GM12878 (cell line): ENCODE measurements around the gene SAMD3. TPM values are rescaled to one million over a fixed set of nuclear protein-coding genes. Genes with fewer than 3 reads are reported as not detected.

Experiments used
- ATAC-seq: fragments of 200-7000 bp; cut with Tn5 transposase; 3 replicates; pipeline ENCODE4 v1.9.1; 2020; ENCODE audit warnings: mild to moderate bottlenecking, moderate library complexity
- BruUV-seq: library from RNA; stranded (reverse); fragments of 400-500 nt; replicated peaks from 2 replicates; lab custom pipeline; 2021; lab: Mats Ljungman, UMichigan
- CTCF ChIA-PET: fragments of 300-600 bp; sonication (Branson Sonifier 250); formaldehyde crosslinking; extraction: SDS; loops from one replicate; lab custom pipeline; 2021; ENCODE audit warnings: inconsistent platforms; lab: Yijun Ruan, JAX
- POLR2A ChIA-PET: fragments of 350-600 bp; formaldehyde crosslinking; extraction: SDS; loops from one replicate; lab custom pipeline; 2021; ENCODE audit warnings: inconsistent platforms; lab: Charles Lee
- RAD21 ChIA-PET: fragments of 300-600 bp; sonication (Branson Sonifier 250); formaldehyde crosslinking; loops from one replicate; lab custom pipeline; 2023; ENCODE audit warnings: antibody characterized with exemption; ENCODE audit not compliant: unreplicated experiment; lab: Charles Lee
- SMC1A ChIA-PET: fragments of 300-600 bp; sonication (Branson Sonifier 250); formaldehyde crosslinking; loops from one replicate; lab custom pipeline; 2023; ENCODE audit not compliant: unreplicated experiment, uncharacterized antibody; lab: Charles Lee
- DNase-seq: peaks from one replicate; pipeline ENCODE4 v3.0.0-alpha.2; 2011; ENCODE audit warnings: low read depth, low spot score
- FAIRE-seq: peaks from 3 replicates; lab custom pipeline; 2011; peaks lifted over from hg19 to GRCh38; lab: Jason Lieb, UNC
- H2AFZ ChIP-seq: 2 replicates; pipeline ENCODE4 v1.6.0; 2011; ENCODE audit warnings: low read depth, low read length, control low read depth; ENCODE audit not compliant: control insufficient read depth
- H3K27ac ChIP-seq: 2 replicates; pipeline ENCODE4 v1.5.1; 2011; ENCODE audit warnings: control low read depth; ENCODE audit not compliant: control insufficient read depth, insufficient read depth
- H3K27me3 ChIP-seq, 2 experiments: replicated peaks in 1 of 2; 2 replicates each; pipeline versions ENCODE4 v1.6.0 to v1.6.1; 2011; ENCODE audit warnings: low read length in 1 of 2; ENCODE audit not compliant: control insufficient read depth in 2 of 2, insufficient read depth in 2 of 2
- H3K36me3 ChIP-seq, 2 experiments: 2 replicates each; pipeline ENCODE4 v1.5.1; 2011; ENCODE audit warnings: low read length in 1 of 2; ENCODE audit not compliant: control insufficient read depth in 2 of 2, insufficient read depth in 2 of 2
- H3K4me1 ChIP-seq: 2 replicates; pipeline ENCODE4 v1.6.1; 2011; ENCODE audit warnings: mild to moderate bottlenecking, low read length, moderate library complexity, mixed read lengths; ENCODE audit not compliant: control insufficient read depth, insufficient read depth
- H3K4me2 ChIP-seq: 2 replicates; pipeline ENCODE4 v1.6.0; 2011; ENCODE audit warnings: control low read depth; ENCODE audit not compliant: control insufficient read depth, insufficient read depth
- H3K4me3 ChIP-seq: fragments of 200-600 bp; sonication (generic); 2 replicates; pipeline ENCODE4 v1.5.1; 2016
- H3K79me2 ChIP-seq: 2 replicates; pipeline ENCODE4 v1.6.0; 2011; ENCODE audit warnings: low read length; ENCODE audit not compliant: control insufficient read depth, insufficient read depth
- H3K9ac ChIP-seq: 2 replicates; pipeline ENCODE4 v1.8.0; 2011; ENCODE audit warnings: low read length, control low read depth, mixed read lengths; ENCODE audit not compliant: control insufficient read depth, insufficient read depth
- H3K9me3 ChIP-seq: replicated peaks from 3 replicates; pipeline ENCODE4 v1.5.1; 2011; ENCODE audit warnings: mild to moderate bottlenecking, low read length; ENCODE audit not compliant: control insufficient read depth, insufficient read depth
- H4K20me1 ChIP-seq: 2 replicates; pipeline ENCODE4 v1.6.0; 2011; ENCODE audit not compliant: control insufficient read depth, insufficient read depth
- BMI1 ChIP-seq: fragments of 450-650 bp; IDR thresholded peaks from 2 replicates; pipeline ENCODE4 v1.6.1; 2016; ENCODE audit warnings: mild to moderate bottlenecking, moderate library complexity, borderline replicate concordance
- CREB1 ChIP-seq: IDR thresholded peaks from 2 replicates; pipeline ENCODE4 v1.6.1; 2012; ENCODE audit warnings: low read depth, mild to moderate bottlenecking, inconsistent platforms
- ELK1 ChIP-seq: IDR thresholded peaks from 2 replicates; pipeline ENCODE4 v1.6.1; 2012; ENCODE audit warnings: low read depth, low read length, improper control_type of control experiment
- ESRRA ChIP-seq: IDR thresholded peaks from 2 replicates; pipeline ENCODE4 v1.6.1; 2012; ENCODE audit warnings: mild to moderate bottlenecking, low read length, improper control_type of control experiment
- FOXK2 ChIP-seq: fragments of 450-650 bp; IDR thresholded peaks from 2 replicates; pipeline ENCODE4 v1.6.1; 2017; ENCODE audit warnings: mild to moderate bottlenecking, moderate library complexity
- HDGF ChIP-seq: fragments of 450-650 bp; IDR thresholded peaks from 2 replicates; pipeline ENCODE4 v1.6.1; 2016; ENCODE audit warnings: antibody characterized with exemption
- KLF5 ChIP-seq: fragments of 450-650 bp; IDR thresholded peaks from 2 replicates; pipeline ENCODE4 v1.6.1; 2014; ENCODE audit warnings: mild to moderate bottlenecking; ENCODE audit not compliant: partially characterized antibody
- NFYA ChIP-seq: IDR thresholded peaks from 2 replicates; pipeline ENCODE4 v1.6.1; 2011; ENCODE audit warnings: low read depth, mild to moderate bottlenecking, low read length, improper control_type of control experiment, borderline replicate concordance
- USF1 ChIP-seq: IDR thresholded peaks from 2 replicates; pipeline ENCODE4 v1.6.1; 2011; ENCODE audit warnings: borderline replicate concordance, low read depth, mild to moderate bottlenecking, moderate library complexity, mixed read lengths, low read length; ENCODE audit not compliant: insufficient read depth; ENCODE audit errors: extremely low read length
- YBX1 ChIP-seq: fragments of 450-650 bp; IDR thresholded peaks from 2 replicates; pipeline ENCODE4 v1.6.1; 2016; ENCODE audit warnings: antibody characterized with exemption
- YY1 ChIP-seq: IDR thresholded peaks from 2 replicates; pipeline ENCODE4 v1.6.1; 2011; ENCODE audit warnings: low read depth, mild to moderate bottlenecking, low read length
- ZBTB33 ChIP-seq: fragments of 450-650 bp; IDR thresholded peaks from 2 replicates; pipeline ENCODE4 v1.6.1; 2017; ENCODE audit warnings: mild to moderate bottlenecking
- ZBTB40 ChIP-seq: fragments of 450-650 bp; IDR thresholded peaks from 2 replicates; pipeline ENCODE4 v1.6.1; 2016; ENCODE audit warnings: mild to moderate bottlenecking, moderate library complexity, borderline replicate concordance
- WGBS: methylation state at CpG from one replicate; pipeline ENCODE4 v1.1.6; 2016; ENCODE audit warnings: low lambda C conversion rate; ENCODE audit not compliant: insufficient replicate concordance, insufficient coverage; ENCODE audit errors: missing lambda C conversion rate; 5-methylcytosine and 5-hydroxymethylcytosine counted together
- in situ Hi-C: fragments of 300-500 bp; cut with MboI; formaldehyde crosslinking; loops from 9 replicates; pipeline ENCODE4 v1.14.3; 2018; ENCODE audit warnings: mixed read lengths
- intact Hi-C: fragments of 100-400 bp; cut with micrococcal nuclease; formaldehyde crosslinking; loops from one replicate; pipeline ENCODE4 v1.14.2; 2022; ENCODE audit not compliant: unreplicated experiment
- polyA plus RNA-seq, 11 experiments: library from polyadenylated mRNA; depleted of rRNA in 4 of 11; unstranded in 6 of 11; stranded (reverse) in 5 of 11; fragments of >200 nt; fragmentation: Nextera tagmentation in 4 of 11; fragmentation: Illumina TruSeq in 1 of 11; extraction: Ambion mirVana in 4 of 11; extraction: Trizol in 1 of 11; gene quantifications; 1 replicate in 1 of 11; 2 replicates in 10 of 11; pipeline versions ENCODE4 v1.2.1 to v1.2.3, GENCODE V29; 2011 to 2016; ENCODE audit warnings: inconsistent platforms in 2 of 11, missing spikeins in 2 of 11, low read depth in 1 of 11
- total RNA-seq, 4 experiments: library from RNA; depleted of rRNA in 3 of 4; stranded (reverse); fragments of >200 nt in 3 of 4; fragmentation: Illumina TruSeq in 1 of 4; extraction: Trizol in 1 of 4; gene quantifications; 2 replicates each; pipeline versions ENCODE4 v1.2.1 to v1.2.3, GENCODE V29; 2013 to 2021
- TF ChIP-seq, protein P1 (sequence below): IDR thresholded peaks from 2 replicates; pipeline ENCODE4 v1.6.1; 2011; ENCODE audit warnings: mild to moderate bottlenecking, low read depth, low read length, moderate library complexity; ENCODE audit not compliant: insufficient replicate concordance

Gene SAMD3
- total and polyA plus RNA-seq, 10 of the 15 experiments (the other 5 are each of a cell fraction or from before 2014, with no cell fraction given): 0.04 to 2.3 (median 0.39) TPM; not detected in 2

- H3K4me2 ChIP-seq: no peak overlapping the region
- TF ChIP-seq YY1: no peak
- TF ChIP-seq NFYA: no peak
- no peak for TF ChIP-seq FOXK2
- TF ChIP-seq, protein P1, sequence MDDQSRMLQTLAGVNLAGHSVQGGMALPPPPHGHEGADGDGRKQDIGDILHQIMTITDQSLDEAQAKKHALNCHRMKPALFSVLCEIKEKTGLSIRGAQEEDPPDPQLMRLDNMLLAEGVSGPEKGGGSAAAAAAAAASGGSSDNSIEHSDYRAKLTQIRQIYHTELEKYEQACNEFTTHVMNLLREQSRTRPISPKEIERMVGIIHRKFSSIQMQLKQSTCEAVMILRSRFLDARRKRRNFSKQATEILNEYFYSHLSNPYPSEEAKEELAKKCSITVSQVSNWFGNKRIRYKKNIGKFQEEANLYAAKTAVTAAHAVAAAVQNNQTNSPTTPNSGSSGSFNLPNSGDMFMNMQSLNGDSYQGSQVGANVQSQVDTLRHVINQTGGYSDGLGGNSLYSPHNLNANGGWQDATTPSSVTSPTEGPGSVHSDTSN: no peak
- no peak for TF ChIP-seq ZBTB33
- no peak for TF ChIP-seq KLF5
- no peak for TF ChIP-seq ELK1
- TF ChIP-seq BMI1: no peak
- no peak for TF ChIP-seq YBX1
- no peak for TF ChIP-seq HDGF
- no peak for TF ChIP-seq ZBTB40
- no peak for TF ChIP-seq CREB1
- no peak for TF ChIP-seq ESRRA
- TF ChIP-seq USF1: no peak
- ChIA-PET SMC1A (no interaction called here), RAD21 (no interaction called here), CTCF (interaction anchor here (0.7 to 0.8 kb wide), 2 partner anchors 54 to 766 kb away, joined by 3 to 4 read pairs; no protein-coding TSS in a partner anchor), POLR2A (interaction anchor here (0.5 kb wide), 1 partner anchor 43 kb away, joined by 3 read pairs; no protein-coding TSS in a partner anchor)
- H3K4me3 ChIP-seq: no peak overlapping the region
- H3K9me3 ChIP-seq: no peaks in the 10 kb centered on the region; the same call in 2 of the 3 replicates
- H3K9ac ChIP-seq: no peak overlapping the region
- no peaks in the 10 kb centered on the region for H3K79me2 ChIP-seq
- FAIRE-seq: no peak
- ATAC-seq: no peak
- in situ Hi-C loops (no loop called here), intact Hi-C loops (no loop called here)
- no peak for DNase-seq
- no peak overlapping the region for H3K27ac ChIP-seq
- BruUV-seq: no TSS peak
- no peak overlapping the region for H2AFZ ChIP-seq
- H3K4me1 ChIP-seq: no peaks in the 10 kb centered on the region
- H3K27me3 ChIP-seq: no peaks in the 10 kb centered on the region
- no peaks in the 10 kb centered on the region for H3K36me3 ChIP-seq
- WGBS: 46% methylated on average over 2 of the region's 2 CpGs
- H4K20me1 ChIP-seq: no peaks in the 10 kb centered on the region
Observed at GRCh38 chr6:130158056-130158455, 64.7 kb downstream of the SAMD3 start.
